K562 (cell line): ENCODE measurements around the gene RGS3. TPM values are rescaled to one million over a fixed set of nuclear protein-coding genes. Genes with fewer than 3 reads are reported as not detected.

Experiments
- CBFA2T3 ChIP-seq: fragments of 450-650 bp; IDR thresholded peaks from 2 replicates; pipeline ENCODE4 v1.6.1; 2017
- CBX3 ChIP-seq, 2 experiments: IDR thresholded peaks; 1 replicate in 1 of 2; 2 replicates in 1 of 2; pipeline ENCODE4 v1.6.1; 2012; ENCODE audit warnings: inconsistent platforms in 2 of 2, low read length in 2 of 2, borderline replicate concordance in 1 of 2, control low read depth in 1 of 2
- CBX5 ChIP-seq: IDR thresholded peaks from 2 replicates; pipeline ENCODE4 v1.6.1; 2014; ENCODE audit warnings: low read depth, borderline replicate concordance
- CREM ChIP-seq: IDR thresholded peaks from 2 replicates; pipeline ENCODE4 v1.6.1; 2014; ENCODE audit warnings: antibody characterized with exemption, low read depth
- DMBX1 ChIP-seq: fragments of 250-450 bp; sonication (Bioruptor Pico); IDR thresholded peaks from 2 replicates; pipeline ENCODE4 v1.8.0; 2022; ENCODE audit warnings: inconsistent platforms, mild to moderate bottlenecking, moderate library complexity, borderline replicate concordance
- HDAC6 ChIP-seq: IDR thresholded peaks from 2 replicates; pipeline ENCODE4 v1.6.1; 2012; ENCODE audit warnings: low read depth, mild to moderate bottlenecking, control low read depth, inconsistent platforms, low read length, moderate library complexity
- ZSCAN32 ChIP-seq: fragments of 450-650 bp; formaldehyde crosslinking; IDR thresholded peaks from 2 replicates; pipeline ENCODE4 v1.4.0; 2020; ENCODE audit warnings: mild to moderate bottlenecking, moderate library complexity
- polyA plus RNA-seq, 8 experiments: library from polyadenylated mRNA; depleted of rRNA in 4 of 8; stranded (reverse) in 5 of 8; unstranded in 3 of 8; fragments of >200 nt; fragmentation: Nextera tagmentation in 2 of 8; fragmentation: Illumina TruSeq in 1 of 8; extraction: Ambion mirVana in 2 of 8; extraction: Trizol in 1 of 8; gene quantifications; 2 replicates each; pipeline versions ENCODE4 v1.2.1 to v1.2.3, GENCODE V29; 2011 to 2014; ENCODE audit warnings: inconsistent platforms in 1 of 8, missing spikeins in 1 of 8
- total RNA-seq, 7 experiments: library from RNA; depleted of rRNA in 6 of 7; stranded (reverse); fragments of >200 nt in 6 of 7; fragmentation: Illumina TruSeq in 2 of 7; extraction: Trizol in 2 of 7; gene quantifications; 2 replicates each; pipeline versions ENCODE4 v1.2.1 to v1.2.3, GENCODE V29; 2011 to 2021; ENCODE audit warnings: low replicate concordance in 1 of 7
- TF ChIP-seq, protein P1 (sequence below): IDR thresholded peaks from 2 replicates; pipeline ENCODE4 v1.6.1; 2011; ENCODE audit not compliant: insufficient read length; ENCODE audit errors: extremely low read depth
- TF ChIP-seq, protein P2 (sequence below): sonication (generic); formaldehyde crosslinking; IDR thresholded peaks from 2 replicates; pipeline ENCODE4 v1.8.0; 2023; ENCODE audit warnings: mild to moderate bottlenecking, missing genetic modification reagents
- TF ChIP-seq, protein P3 (sequence below): sonication (generic); formaldehyde crosslinking; IDR thresholded peaks from 2 replicates; pipeline ENCODE4 v1.8.0; 2022; ENCODE audit warnings: mild to moderate bottlenecking, missing genetic modification reagents
- TF ChIP-seq, protein P4 (sequence below), 2 experiments: IDR thresholded peaks; 2 replicates each; pipeline ENCODE4 v1.6.1; 2012; ENCODE audit warnings: improper control_type of control experiment in 2 of 2, low read depth in 2 of 2, low read length in 2 of 2, borderline replicate concordance in 1 of 2

Gene RGS3
- total and polyA plus RNA-seq, 9 of the 15 experiments (the other 6 are each of a cell fraction or from before 2014, with no cell fraction given) = 0.08 to 2.9 (median 0.95) TPM

DNA sequence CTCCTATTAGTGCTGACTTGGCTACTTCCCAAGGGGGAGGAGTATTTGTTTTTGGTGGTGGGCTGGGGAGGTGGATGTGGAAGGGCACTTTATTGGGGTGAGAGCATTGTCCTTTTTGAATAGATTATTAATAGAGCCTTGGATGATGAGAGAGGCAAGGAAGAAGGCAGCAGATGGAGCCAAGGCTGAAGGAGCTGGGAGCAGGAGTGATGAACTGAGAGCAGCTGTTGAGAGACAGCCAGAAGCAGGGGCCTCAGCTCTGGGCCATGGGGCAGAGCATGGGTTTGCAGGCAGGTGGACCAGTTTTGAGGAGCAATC lies 29.6 kb downstream of the RGS3 start (continued):
- TF ChIP-seq CBX3 (IDR thresholded peaks at IDR 0.05; ENCODE audit: borderline replicate concordance in 1 of 2, low read length in 2 of 2) (no peak), ZSCAN32 (CRISPR knock-in tag) (no peak), CBX5 (no peak), CREM (no peak), DMBX1 (CRISPR knock-in tag) (no peak), CBFA2T3 (no peak), HDAC6 (no peak)
- TF ChIP-seq, protein P1, sequence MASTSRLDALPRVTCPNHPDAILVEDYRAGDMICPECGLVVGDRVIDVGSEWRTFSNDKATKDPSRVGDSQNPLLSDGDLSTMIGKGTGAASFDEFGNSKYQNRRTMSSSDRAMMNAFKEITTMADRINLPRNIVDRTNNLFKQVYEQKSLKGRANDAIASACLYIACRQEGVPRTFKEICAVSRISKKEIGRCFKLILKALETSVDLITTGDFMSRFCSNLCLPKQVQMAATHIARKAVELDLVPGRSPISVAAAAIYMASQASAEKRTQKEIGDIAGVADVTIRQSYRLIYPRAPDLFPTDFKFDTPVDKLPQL = no peak
- TF ChIP-seq, protein P2, sequence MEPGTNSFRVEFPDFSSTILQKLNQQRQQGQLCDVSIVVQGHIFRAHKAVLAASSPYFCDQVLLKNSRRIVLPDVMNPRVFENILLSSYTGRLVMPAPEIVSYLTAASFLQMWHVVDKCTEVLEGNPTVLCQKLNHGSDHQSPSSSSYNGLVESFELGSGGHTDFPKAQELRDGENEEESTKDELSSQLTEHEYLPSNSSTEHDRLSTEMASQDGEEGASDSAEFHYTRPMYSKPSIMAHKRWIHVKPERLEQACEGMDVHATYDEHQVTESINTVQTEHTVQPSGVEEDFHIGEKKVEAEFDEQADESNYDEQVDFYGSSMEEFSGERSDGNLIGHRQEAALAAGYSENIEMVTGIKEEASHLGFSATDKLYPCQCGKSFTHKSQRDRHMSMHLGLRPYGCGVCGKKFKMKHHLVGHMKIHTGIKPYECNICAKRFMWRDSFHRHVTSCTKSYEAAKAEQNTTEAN (CRISPR knock-in tag) = no peak
- TF ChIP-seq, protein P3, sequence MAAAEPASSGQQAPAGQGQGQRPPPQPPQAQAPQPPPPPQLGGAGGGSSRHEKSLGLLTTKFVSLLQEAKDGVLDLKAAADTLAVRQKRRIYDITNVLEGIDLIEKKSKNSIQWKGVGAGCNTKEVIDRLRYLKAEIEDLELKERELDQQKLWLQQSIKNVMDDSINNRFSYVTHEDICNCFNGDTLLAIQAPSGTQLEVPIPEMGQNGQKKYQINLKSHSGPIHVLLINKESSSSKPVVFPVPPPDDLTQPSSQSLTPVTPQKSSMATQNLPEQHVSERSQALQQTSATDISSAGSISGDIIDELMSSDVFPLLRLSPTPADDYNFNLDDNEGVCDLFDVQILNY (CRISPR knock-in tag) = no peak
- TF ChIP-seq, protein P4, sequence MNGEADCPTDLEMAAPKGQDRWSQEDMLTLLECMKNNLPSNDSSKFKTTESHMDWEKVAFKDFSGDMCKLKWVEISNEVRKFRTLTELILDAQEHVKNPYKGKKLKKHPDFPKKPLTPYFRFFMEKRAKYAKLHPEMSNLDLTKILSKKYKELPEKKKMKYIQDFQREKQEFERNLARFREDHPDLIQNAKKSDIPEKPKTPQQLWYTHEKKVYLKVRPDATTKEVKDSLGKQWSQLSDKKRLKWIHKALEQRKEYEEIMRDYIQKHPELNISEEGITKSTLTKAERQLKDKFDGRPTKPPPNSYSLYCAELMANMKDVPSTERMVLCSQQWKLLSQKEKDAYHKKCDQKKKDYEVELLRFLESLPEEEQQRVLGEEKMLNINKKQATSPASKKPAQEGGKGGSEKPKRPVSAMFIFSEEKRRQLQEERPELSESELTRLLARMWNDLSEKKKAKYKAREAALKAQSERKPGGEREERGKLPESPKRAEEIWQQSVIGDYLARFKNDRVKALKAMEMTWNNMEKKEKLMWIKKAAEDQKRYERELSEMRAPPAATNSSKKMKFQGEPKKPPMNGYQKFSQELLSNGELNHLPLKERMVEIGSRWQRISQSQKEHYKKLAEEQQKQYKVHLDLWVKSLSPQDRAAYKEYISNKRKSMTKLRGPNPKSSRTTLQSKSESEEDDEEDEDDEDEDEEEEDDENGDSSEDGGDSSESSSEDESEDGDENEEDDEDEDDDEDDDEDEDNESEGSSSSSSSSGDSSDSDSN (IDR thresholded peaks at IDR 0.05; ENCODE audit: borderline replicate concordance in 1 of 2, low read depth in 2 of 2, low read length in 2 of 2) = no peak
- TF ChIP-seq, all 486 proteins: peak for 4
